ENCODE results near the gene EFNA5.

EFNA5 gene

DNA sequence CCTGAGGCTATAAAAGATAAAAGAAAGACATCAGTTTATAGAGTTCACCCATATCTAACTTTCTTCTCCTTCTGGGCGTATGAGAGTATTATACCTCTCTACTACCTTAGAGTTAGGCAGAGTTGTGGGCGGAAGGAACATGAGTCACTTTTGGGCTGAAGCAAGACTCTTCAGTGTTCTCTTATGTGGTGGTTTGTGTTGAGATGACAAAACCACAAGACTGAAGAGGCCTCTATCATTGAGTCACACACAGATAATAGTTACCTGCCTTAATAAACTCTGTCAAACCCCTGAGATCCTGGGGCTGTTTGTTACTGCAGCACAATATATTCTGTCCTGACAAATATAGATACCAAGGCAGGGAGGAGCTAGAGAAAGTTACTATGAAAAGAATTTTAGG is 184.2 kb downstream of the EFNA5 start:
- DNase-seq (ENCODE audit: low read depth in 2 of 2): peak in 1 of 2 donors; percentile 7

DNA sequence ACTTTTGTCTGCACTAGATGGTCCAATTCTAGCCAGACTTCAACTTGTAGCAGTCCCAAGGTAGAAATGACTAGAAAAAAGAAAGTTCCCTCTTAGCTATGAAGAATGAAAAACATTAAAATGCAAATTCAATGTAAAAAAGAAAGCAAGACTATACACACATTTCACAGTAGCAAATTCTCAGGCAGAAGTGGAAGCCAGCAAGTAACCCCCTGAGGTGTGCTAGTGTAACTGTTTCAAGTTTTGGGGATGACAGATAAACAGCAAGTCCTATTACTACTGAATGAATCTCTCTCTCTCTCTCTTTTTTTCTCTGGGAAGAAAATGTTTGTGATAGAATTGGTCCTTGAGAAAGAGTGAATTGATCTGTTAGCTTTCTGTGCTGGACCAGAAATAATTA is 185.6 kb downstream of the EFNA5 start:
- DNase-seq (ENCODE audit: low read depth in 2 of 2): no peak

DNA sequence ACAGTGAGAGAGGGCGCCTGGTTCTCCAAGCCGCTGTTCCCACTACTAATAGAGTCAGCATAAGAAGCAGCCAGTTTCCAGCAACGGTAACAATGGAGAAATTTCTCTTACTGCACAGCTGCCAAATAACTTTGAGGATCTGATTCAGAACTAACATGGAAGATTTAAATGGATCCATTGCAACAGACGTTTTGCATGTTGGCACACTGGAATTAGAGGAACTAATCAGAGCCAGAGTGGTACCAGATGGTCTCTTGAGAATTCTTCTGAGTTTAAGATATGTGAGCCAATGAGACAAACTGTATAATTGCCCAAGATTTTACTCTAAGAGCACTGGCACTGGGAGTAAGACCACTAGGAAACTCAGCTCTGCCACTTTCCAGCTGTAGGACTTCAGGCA is 186.5 kb downstream of the EFNA5 start:
- DNase-seq (ENCODE audit: low read depth in 2 of 2): no peak

DNA sequence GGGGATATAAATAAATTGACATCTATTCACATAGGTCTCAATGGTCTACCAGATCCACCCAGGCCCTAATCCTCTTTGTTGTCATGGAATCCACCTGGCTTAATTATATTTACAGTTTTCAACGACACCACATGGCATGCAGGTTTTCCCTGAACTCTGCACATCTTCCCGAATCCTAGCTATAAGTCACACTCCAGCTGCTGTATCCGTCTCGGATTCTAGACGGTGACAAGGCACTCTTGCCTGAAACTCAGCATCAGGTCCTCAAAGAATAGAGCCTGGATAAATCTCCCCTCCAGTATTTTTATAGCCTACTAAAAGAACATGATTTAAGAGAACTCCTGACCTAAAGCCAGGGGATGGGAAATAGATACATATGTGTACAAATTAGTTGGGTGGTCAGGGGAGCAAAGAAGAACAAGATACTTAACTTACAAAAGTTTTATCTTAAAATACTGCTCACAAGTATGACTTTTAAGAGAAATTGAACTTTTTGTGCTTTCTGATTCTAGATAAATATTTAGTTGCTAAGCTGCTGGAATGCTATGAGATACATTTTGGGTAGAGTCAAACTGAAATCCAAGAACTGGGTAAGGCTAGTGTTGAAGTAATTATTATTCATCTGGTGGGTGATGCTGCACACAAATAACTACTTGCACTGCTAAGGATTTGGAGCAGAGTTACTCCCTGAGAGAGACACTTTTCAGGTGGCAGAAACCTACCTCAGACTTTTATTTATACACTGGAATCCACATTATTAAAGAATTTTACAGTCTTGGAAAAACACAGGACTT is 187.3 kb downstream of the EFNA5 start:
- no peak for DNase-seq (ENCODE audit: low read depth in 2 of 2)

DNA sequence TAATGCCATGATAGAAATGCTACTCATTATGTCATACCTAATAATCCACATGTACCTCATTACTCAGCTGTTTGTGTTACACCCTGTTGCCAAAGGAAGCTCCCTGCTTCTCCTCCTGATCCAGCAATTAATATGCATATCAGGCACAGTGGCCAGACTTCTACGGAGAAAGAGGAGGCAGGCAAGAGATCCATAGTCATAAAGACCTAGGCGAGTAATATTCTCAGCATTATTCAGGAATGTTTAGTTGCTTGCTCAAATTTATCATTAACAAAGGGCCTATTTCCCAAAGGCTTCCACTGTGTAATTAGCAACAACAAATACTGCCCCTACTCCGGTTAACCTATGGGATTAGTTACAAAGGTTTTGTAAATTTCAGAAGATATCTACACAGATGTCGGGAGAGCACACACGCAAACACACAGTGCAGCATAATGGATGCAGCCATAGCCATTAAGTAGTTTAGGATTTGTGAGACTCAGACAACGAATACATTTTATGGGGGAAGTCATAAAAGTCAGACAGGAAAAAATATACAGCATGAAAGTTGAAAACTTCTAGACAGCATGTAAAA is 192.6 kb downstream of the EFNA5 start:
- DNase-seq (ENCODE audit: low read depth in 2 of 2): no peak

DNA sequence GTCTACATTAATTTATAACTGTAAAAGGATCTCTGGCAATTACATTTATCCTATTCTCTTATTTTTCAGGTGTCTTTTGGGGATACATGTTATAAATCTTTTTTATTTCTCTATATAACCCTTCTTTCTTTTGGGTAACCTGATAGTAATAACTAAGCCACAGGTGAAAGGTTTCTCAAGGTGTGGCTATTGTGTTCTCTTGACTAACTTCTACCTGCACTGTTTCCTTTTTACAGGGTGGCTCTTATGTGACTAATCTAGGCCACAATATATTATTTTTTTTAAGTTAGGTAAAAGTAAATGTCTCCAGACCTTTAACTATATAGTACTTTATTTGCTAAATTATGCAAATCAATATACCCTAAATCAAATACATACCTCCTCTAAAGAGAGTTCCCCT is 193.2 kb downstream of the EFNA5 start:
- no peak for DNase-seq (ENCODE audit: low read depth in 2 of 2)

DNA sequence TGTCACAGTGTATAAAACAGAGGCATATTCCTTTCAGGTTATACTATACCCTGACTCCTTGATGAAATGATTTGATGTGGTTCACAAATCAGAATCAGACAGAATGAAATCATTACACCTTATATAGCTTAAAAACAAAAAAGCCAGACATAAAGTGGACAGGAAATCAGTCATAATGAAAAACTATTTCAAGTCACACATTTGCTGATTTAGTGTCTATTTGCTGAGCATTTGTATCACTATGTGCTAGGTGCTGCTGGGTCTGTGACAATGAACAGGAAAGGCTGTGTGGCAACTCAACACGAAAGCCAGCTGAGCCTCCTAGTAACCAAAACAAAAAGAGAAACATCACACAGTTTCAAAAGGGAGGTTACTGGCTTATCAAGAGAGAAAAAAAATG is 194.0 kb downstream of the EFNA5 start:
- no peak for DNase-seq (ENCODE audit: low read depth in 2 of 2)

DNA sequence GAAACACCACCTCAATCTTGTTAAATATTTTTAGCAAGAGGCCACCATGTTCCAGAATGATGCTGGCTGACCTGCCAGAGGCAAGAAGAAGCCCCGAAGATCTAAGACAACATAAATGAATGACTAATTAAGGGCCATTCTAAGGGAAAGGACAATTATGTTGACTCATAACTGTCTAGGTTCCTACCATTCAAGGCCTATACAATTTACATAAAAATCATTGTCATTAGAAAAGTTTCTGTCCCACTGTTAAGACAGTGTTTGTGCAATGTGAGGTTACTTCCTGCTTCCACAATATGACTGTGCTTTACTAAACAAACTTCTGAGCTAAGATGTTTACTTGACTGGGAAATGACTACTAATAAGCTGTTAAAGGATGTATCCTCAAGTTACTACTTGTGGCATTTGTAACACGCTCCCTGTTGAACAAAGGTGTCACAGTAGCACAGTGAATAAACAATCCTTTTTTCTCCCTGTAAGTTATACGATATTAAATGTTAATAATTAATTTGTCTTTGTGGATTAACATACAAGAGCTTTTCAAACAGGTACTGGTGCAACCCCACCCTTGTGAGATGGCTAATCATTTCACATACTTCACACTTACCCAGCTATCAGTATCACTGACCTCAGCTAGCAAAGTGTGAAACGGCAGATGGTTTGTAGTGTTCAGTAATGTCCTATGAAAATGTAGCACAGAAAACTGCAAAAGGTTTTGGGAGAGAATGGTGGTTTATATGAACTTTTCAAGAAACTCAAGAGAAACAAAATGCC is 195.8 kb downstream of the EFNA5 start:
- no peak for DNase-seq (ENCODE audit: low read depth in 2 of 2)

DNA sequence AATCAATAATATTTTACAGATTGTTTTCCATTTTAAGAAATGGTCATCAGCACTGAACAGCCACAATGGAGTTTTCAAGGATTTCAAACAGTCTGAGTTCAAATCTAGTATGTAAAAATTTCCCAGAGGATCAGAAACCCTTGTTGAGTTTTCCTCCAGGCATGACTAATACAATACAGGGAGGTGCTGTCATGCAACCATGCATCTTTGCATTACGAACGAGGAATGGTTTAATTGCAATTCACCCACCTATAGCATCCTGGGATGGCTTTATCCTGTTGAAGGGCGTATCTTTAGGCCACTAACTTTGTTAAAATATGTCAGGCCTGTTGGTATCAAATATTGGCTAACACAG is 196.4 kb downstream of the EFNA5 start:
- no peak for DNase-seq (ENCODE audit: low read depth in 2 of 2)

DNA sequence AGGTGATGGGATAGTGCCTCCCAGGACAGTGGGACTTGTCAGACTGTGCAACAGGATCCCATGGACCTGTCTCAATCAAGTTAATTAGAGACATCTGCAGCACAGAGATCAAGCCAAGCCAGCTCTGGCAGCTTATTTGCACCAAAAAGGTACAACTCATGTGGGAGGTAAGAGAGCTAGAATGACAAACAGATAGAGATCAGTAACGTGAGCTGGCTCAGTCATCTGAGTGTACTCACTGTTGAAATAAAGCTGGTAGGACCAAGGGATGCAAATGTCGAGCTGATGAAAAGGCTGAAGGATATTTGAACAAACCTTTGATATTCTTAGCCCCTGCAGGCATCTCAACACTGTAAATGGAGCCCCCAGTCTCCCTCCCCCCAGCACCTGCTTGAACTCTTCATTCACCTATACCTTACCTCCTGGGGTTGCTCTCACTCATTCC is 198.1 kb downstream of the EFNA5 start:
- no peak for DNase-seq (ENCODE audit: low read depth in 2 of 2)

DNA sequence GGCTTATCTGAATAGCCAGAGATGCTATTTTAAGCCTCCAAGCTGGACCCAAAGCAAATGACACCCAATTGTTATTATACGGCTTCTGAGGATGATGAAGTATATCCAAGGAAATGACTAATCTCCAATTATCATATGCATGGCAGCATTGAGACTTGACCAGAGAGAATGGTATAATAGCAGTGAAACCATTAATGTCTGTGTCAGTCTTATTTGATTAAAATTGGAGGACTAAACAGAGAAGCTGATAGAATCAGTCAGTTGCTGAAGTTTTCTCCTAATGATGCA is 200.5 kb downstream of the EFNA5 start:
- no peak for DNase-seq (ENCODE audit: low read depth in 2 of 2)

DNA sequence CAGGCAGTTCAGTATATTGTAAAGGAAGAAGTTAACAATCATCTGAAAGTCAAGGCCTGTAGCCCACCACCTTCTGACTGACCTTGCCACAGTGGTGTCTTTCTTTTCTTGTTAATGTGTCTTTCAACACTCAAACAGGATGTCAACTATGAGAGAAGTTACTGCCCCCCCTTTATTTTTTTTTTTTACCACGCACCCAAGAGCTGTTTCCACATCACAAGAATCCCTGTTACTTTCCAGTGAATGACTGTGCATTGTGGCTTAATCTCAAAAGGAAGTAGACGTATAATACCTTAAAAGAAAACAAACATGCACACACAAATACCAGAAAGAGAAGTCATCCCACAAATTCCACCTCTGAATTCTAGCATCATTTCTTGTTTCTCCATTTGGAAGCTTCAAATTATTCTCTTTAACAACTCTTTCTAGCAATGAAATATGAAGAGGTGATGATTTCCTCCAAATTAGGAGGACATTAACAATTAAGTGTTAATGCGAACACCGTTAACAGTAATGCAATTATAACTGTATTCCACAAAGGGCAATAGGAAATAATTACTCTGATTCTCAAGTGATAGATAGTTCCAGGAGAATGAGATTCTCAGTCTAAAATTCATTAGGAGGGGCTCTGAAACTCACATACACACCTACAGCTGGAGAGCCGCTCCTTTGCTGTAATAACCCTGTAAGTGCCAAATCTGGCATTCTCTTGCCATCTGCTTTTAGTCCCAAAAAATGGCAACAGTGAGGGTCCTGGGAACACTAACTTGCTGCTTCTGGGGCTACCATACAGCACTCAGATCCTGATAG is 201.0 kb downstream of the EFNA5 start:
- DNase-seq (ENCODE audit: low read depth in 2 of 2): no peak

DNA sequence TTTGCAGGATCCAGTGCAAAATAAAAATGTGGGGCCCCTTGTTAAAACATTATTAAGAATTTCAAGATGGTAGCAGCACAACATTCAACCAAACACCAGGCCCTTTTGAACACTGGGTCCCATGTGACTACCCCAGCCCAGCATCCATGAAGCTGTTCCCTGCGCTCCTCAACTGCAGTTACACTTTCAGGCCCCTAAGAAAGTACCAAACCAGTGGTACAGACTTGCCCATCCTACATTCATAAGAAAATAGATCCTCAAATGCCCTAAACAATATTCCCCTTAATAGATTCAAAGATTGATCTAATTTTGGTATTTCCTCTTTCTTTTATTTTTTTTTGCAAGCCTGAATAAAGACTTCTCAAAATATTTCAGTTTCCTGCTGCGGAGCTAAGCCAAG is 201.7 kb downstream of the EFNA5 start:
- no peak for DNase-seq (ENCODE audit: low read depth in 2 of 2)

DNA sequence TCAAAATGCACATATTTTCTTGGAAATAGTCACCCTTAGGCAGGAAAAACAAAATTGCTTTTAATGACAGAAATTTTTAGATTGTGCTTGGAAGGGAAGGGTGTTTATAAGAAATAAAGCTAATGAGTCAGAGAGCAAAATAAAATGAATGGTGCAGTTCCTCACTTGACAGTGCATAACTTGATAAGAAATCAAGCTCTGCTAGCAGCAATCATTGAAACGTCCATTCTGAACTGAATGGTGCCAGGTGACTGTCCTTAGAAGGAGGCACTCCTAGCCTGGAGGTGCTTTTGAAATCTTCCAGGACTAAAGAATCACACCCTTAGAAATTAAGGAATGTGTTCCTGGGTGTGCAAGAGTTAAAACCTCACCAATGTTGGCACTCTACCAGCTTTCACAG is 202.5 kb downstream of the EFNA5 start:
- DNase-seq (ENCODE audit: low read depth in 2 of 2): no peak

DNA sequence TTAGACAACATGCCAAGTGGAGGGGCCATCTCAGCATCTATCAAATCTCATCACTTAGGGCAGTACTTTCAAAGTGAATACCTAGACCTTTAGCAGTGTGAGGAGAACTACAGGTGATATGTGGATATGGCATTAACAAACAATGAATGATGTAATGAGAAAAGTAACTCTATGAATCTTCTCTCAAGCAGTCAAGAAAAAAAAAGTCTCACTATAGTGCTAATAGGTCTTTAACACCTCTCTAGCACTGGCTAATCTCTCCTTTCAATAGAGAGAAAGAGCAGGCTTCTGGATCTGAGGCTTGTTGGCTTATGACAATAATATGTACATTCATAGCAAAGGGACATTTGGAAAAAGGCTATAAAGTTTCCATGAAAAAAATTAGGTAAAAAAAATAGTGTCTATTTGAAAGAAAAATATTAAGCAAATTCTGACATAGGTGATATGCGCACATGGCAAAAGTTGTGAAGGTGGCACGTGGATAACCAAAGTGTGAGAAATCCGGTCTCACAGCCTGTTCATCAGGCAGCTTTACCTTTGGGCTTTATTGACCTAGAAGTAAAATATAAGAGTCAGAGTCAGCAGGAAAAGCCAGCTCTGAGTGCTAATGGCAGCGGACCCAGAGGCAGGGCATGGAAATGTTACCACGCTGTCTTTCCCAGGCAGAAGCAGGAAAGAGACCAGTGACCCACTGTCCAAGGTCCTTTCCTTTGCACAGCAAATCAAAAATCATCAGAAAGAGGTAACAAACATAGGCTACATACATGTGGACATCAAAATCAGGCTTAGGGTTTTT is 203.4 kb downstream of the EFNA5 start:
- no peak for DNase-seq (ENCODE audit: low read depth in 2 of 2)

DNA sequence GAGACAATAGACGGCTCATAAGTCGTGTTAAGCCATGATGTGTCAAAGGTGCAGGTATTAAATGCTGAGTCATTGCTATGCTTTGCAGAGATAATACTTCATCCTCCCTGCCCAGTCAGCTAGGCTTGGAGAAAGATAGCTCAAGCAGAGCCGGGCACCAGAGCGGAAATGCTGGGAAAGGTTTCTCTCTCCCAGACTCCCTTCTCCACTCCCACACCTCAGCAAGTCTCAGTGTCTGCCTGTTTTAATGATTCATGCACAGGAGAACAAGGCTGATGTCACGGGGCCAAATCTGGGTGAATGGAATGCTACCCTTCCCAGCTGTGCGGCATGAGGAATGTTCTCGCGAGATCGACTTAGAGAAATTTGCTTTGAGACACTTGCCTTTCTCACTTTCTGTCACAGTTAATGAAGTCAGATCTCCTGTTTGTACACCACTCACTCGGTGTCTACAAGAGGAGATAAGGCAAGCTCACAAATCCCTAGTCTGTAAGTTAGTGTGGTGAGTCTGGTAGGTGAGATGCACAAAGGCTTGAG is 204.4 kb downstream of the EFNA5 start:
- no peak for DNase-seq (ENCODE audit: low read depth in 2 of 2)

DNA sequence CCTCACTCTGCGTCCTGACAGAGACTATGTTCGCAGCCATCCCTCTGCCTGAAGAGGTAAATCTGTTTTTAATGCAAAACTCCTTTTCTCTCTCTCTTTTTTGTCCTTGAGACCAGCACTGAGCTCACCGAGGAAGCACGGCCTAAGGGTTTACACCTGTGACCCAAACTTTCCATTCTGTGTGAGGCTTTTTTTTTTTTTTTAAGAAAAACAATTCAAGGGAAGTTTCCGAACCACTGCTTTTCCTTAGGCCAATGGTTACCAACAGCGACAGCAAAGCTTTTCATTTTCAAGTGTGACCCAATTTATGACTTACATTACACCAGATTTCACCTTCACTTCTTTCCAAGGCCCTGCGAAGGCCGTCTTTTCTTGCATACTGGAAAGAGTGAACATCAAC is 205.9 kb downstream of the EFNA5 start:
- no peak for DNase-seq (ENCODE audit: low read depth in 2 of 2)

DNA sequence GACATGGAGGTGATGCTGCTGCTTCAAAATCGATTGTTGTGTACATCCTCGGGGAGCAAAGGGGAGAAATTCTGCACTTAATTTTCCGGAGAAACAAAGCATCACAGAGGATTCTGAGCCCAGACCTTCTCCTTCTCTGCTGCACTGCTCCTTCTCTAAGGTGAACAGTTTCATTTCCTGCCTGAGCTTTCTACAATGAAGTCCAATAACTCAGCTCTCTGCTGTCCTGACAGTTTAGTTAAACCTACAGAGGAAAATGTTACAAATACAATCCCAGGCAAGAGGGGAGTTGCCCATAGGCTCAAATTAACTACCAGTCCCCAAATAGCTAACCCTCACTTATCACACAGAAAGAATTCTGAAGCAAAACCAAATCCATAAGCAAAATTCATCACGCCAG is 206.3 kb downstream of the EFNA5 start:
- no peak for DNase-seq (ENCODE audit: low read depth in 2 of 2)

DNA sequence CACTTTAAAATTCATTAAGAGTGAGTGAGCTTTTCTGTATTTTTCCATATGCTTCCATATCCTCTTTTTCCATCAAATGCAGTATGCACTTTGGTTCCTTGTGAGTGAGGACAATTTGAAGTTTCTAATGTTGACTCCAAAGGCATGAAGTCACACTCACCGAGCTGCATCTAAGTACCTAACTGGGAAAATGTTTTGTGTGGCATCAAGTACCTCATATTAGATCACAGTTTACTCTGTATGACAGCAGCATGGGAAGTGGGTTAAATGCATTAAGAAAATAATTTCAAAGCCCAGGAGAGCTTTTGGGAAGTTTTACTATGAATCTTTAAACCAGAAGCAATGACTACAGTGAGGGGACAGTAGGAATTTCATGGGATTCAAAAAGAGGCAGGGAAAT is 207.0 kb downstream of the EFNA5 start:
- DNase-seq (ENCODE audit: low read depth in 2 of 2): no peak

DNA sequence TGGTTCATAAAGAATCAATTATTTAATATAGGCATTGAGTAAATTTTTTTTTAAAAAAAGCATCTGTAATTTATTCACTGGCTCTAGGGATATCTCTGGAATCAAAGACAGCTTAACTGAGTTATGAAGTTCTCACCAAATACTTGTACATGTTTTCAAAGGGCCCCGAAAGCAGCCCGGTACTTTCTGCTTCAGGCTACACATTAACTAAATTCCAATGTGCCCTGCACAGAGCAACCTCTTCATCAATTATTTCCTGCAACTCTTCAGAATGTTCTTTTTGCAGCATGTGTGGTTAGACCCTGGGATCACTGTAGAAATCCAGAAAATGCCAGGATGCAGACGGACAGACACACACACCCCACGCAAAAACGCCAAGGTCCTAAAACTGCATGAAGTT is 209.0 kb downstream of the EFNA5 start:
- DNase-seq (ENCODE audit: low read depth in 2 of 2): no peak

DNA sequence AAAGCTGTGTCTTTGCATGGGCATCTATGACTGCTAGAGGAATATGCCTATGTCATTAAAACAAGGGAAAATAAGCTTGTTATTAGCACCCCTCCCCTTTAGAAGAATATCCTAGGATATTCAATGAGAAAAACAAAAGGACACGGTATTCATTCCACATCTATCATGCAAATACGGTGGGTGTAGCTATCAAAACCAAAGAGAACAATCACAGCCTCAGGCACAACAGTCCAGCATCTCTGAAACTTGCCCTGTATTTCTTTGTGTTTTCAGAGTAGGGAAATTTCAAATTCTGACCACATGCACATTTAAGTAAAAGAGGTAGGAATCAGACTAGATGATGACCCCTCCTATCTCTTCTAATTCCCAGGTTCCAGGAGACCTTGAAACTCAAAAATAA is 209.9 kb downstream of the EFNA5 start:
- DNase-seq (ENCODE audit: low read depth in 2 of 2): no peak
